ENCODE data around the gene ZBTB48.
"Not testable (repeated sequence)": the region's sequence is repeated elsewhere in the genome, so short reads cannot be mapped to it uniquely, and the experiment has no call there.

DNA sequence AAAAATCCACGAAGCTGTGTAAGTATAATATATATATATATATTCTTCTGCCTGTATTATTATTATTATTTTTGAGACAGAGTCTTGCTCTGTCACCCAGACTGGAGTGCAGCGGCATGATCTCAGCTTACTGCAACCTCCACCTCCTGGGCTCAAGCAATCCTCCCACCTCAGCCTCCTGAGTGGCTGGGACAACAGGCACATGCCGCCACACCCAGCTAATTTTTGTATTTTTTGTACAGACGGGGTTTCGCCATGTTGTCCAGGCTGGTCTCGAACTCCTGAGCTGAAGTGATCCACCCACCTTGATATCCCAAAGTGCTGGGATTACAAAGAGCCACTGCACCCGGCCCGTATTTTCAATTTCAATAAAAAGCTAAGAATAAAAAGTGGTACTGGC is 20.2 kb downstream of the ZBTB48 start:
- TF ChIP-seq, protein P1, sequence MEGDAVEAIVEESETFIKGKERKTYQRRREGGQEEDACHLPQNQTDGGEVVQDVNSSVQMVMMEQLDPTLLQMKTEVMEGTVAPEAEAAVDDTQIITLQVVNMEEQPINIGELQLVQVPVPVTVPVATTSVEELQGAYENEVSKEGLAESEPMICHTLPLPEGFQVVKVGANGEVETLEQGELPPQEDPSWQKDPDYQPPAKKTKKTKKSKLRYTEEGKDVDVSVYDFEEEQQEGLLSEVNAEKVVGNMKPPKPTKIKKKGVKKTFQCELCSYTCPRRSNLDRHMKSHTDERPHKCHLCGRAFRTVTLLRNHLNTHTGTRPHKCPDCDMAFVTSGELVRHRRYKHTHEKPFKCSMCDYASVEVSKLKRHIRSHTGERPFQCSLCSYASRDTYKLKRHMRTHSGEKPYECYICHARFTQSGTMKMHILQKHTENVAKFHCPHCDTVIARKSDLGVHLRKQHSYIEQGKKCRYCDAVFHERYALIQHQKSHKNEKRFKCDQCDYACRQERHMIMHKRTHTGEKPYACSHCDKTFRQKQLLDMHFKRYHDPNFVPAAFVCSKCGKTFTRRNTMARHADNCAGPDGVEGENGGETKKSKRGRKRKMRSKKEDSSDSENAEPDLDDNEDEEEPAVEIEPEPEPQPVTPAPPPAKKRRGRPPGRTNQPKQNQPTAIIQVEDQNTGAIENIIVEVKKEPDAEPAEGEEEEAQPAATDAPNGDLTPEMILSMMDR (IDR thresholded peaks at IDR 0.05), result not testable (repeated sequence)
- TF ChIP-seq POLR2A (IDR thresholded peaks at IDR 0.05), result not testable (repeated sequence)

Measured in adrenal gland (tissue), 5 donors.